Hematopoietic multipotent progenitor cell treated with erythropoietin and hydrocortisone succinate and interleukin-3 and kit ligand, for 6 days (in vitro differentiated cells): Measurements from ENCODE around the gene SNAPC4.
"Not testable (repeated sequence)": the region's sequence is repeated elsewhere in the genome, so short reads cannot be mapped to it uniquely, and the experiment has no call there.

Experiments
- DNase-seq: peaks from one replicate; pipeline ENCODE4 v3.0.0-alpha.2; 2015

SNAPC4 gene

GRCh38 chr9:136409557-136410455 is 9.8 kb upstream of the SNAPC4 start:
- peak; percentile 66 for DNase-seq

- DNase-seq: no peak
Observed at GRCh38 chr9:136407911-136408310, 7.9 kb upstream of the SNAPC4 start.

GRCh38 chr9:136407061-136407460 is 7.1 kb upstream of the SNAPC4 start:
- not testable (repeated sequence) for DNase-seq

- DNase-seq: not testable (repeated sequence)
Observed at GRCh38 chr9:136405904-136406303, 5.9 kb upstream of the SNAPC4 start.

GRCh38 chr9:136405481-136405880 is 5.5 kb upstream of the SNAPC4 start:
- DNase-seq: no peak

- no peak for DNase-seq
Observed at GRCh38 chr9:136404801-136405136, 4.8 kb upstream of the SNAPC4 start.

- no peak for DNase-seq
Observed at GRCh38 chr9:136403915-136404800, 4.2 kb upstream of the SNAPC4 start.

- no peak for DNase-seq
Observed at GRCh38 chr9:136403538-136403914, 3.6 kb upstream of the SNAPC4 start.

GRCh38 chr9:136402067-136402466 is 2.1 kb upstream of the SNAPC4 start:
- no peak for DNase-seq

GRCh38 chr9:136401173-136401922 is 1.4 kb upstream of the SNAPC4 start:
- DNase-seq: no peak

GRCh38 chr9:136399176-136400037 is 563 bp downstream of the SNAPC4 start:
- DNase-seq: peak; percentile 73

GRCh38 chr9:136398286-136398685 is 1.7 kb downstream of the SNAPC4 start:
- no peak for DNase-seq

GRCh38 chr9:136397643-136398042 is 2.3 kb downstream of the SNAPC4 start:
- no peak for DNase-seq

GRCh38 chr9:136396219-136396515 is 3.8 kb downstream of the SNAPC4 start:
- DNase-seq: no peak

GRCh38 chr9:136395345-136396218 is 4.4 kb downstream of the SNAPC4 start:
- DNase-seq: no peak

- DNase-seq: no peak
Observed at GRCh38 chr9:136395020-136395340, 5.0 kb downstream of the SNAPC4 start.

- DNase-seq: peak; percentile 46
Observed at GRCh38 chr9:136394312-136395019, 5.5 kb downstream of the SNAPC4 start.

- no peak for DNase-seq
Observed at GRCh38 chr9:136393531-136393930, 6.4 kb downstream of the SNAPC4 start.

GRCh38 chr9:136392538-136393449 is 7.2 kb downstream of the SNAPC4 start:
- no peak for DNase-seq
